Fibroblast of lung (primary cell): Measurements from ENCODE around the gene COL11A1.

Experiments
- CTCF ChIP-seq, 2 donors: IDR thresholded peaks in 1 of 2; conservative IDR thresholded peaks in 1 of 2; 1 replicate in 1 of 2; 2 replicates in 1 of 2; pipeline ENCODE4 v1.5.1; 2011 to 2012; ENCODE audit warnings: low read length in 2 of 2, control low read depth in 1 of 2, inconsistent platforms in 1 of 2, low read depth in 1 of 2, mild to moderate bottlenecking in 1 of 2
- EZH2 ChIP-seq: IDR thresholded peaks from 2 replicates; pipeline ENCODE4 v1.5.1; 2012; ENCODE audit warnings: low read length, control low read depth, mild to moderate bottlenecking; ENCODE audit errors: missing control alignments

- TF ChIP-seq CTCF (conservative IDR thresholded peaks at IDR 0.05 in 1 of 2, IDR thresholded peaks at IDR 0.05 in 1 of 2; ENCODE audit: low read depth in 1 of 2, low read length in 2 of 2) (no peak), EZH2 (no peak)
Measured at GRCh38 chr1:103069201-103069600, 39.1 kb downstream of the COL11A1 start.
